K562 (cell line): ENCODE results near the gene ICE2. TPM values are rescaled to one million over a fixed set of nuclear protein-coding genes. Genes with fewer than 3 reads are reported as not detected.
A peak's percentile ranks its signal among the peaks of the same experiment; 100 is the strongest.

ENCODE experiments used
- DDX20 ChIP-seq: fragments of 450-650 bp; IDR thresholded peaks from 2 replicates; pipeline ENCODE4 v1.6.1; 2016; ENCODE audit warnings: missing genetic modification characterization, low read depth, mild to moderate bottlenecking, missing compliant biosample characterization, moderate library complexity
- FOXP1 ChIP-seq: sonication (generic); formaldehyde crosslinking; IDR thresholded peaks from 2 replicates; pipeline ENCODE4 v1.8.0; 2022; ENCODE audit warnings: mild to moderate bottlenecking, missing genetic modification reagents
- GABPA ChIP-seq: fragments of 200-800 bp; sonication (Bioruptor generic); conservative IDR thresholded peaks from 2 replicates; pipeline ENCODE4 v1.6.1; 2016; ENCODE audit warnings: low read depth, missing genetic modification characterization, missing compliant biosample characterization
- HDAC2 ChIP-seq: fragments of 450-650 bp; IDR thresholded peaks from 2 replicates; pipeline ENCODE4 v1.6.1; 2016; ENCODE audit warnings: mild to moderate bottlenecking
- IRF2 ChIP-seq: sonication (generic); formaldehyde crosslinking; IDR thresholded peaks from 2 replicates; pipeline ENCODE4 v1.8.1; 2022; ENCODE audit warnings: mild to moderate bottlenecking, missing genetic modification reagents
- JUNB ChIP-seq: fragments of 450-650 bp; formaldehyde crosslinking; conservative IDR thresholded peaks from 2 replicates; pipeline ENCODE4 v1.4.0; 2020; ENCODE audit warnings: mild to moderate bottlenecking
- KLF6 ChIP-seq: fragments of 250-450 bp; sonication (Bioruptor Pico); IDR thresholded peaks from 2 replicates; pipeline ENCODE4 v1.4.0; 2020; ENCODE audit warnings: mild to moderate bottlenecking, moderate library complexity, borderline replicate concordance
- L3MBTL2 ChIP-seq: fragments of 450-650 bp; IDR thresholded peaks from 2 replicates; pipeline ENCODE4 v1.6.1; 2016; ENCODE audit warnings: mild to moderate bottlenecking, moderate library complexity
- MXI1 ChIP-seq: IDR thresholded peaks from 2 replicates; pipeline ENCODE4 v1.6.1; 2011; ENCODE audit warnings: low read depth, mild to moderate bottlenecking, improper control_type of control experiment, low read length
- NCOA1 ChIP-seq: fragments of 450-650 bp; IDR thresholded peaks from 2 replicates; pipeline ENCODE4 v1.6.1; 2016; ENCODE audit warnings: low read depth
- PCBP2 ChIP-seq: fragments of 200-400 bp; formaldehyde crosslinking; IDR thresholded peaks from 2 replicates; pipeline ENCODE4 v1.6.1; 2018; ENCODE audit warnings: low read length, low read depth, mild to moderate bottlenecking, moderate library complexity; ENCODE audit not compliant: poor library complexity, severe bottlenecking
- POLR2H ChIP-seq: IDR thresholded peaks from 2 replicates; pipeline ENCODE4 v1.6.1; 2016; ENCODE audit warnings: missing genetic modification characterization, low read depth, mild to moderate bottlenecking, control low read depth, missing compliant biosample characterization, moderate library complexity
- PYGO2 ChIP-seq: fragments of 450-650 bp; IDR thresholded peaks from 2 replicates; pipeline ENCODE4 v1.6.1; 2016; ENCODE audit warnings: mild to moderate bottlenecking, missing genetic modification characterization, moderate library complexity, missing compliant biosample characterization
- RCOR1 ChIP-seq, 2 experiments: IDR thresholded peaks; 2 replicates each; pipeline ENCODE4 v1.6.1; 2012; ENCODE audit warnings: low read depth in 2 of 2, low read length in 2 of 2, borderline replicate concordance in 1 of 2, improper control_type of control experiment in 1 of 2
- TAF9B ChIP-seq: fragments of 450-650 bp; IDR thresholded peaks from 2 replicates; pipeline ENCODE4 v1.6.1; 2018; ENCODE audit warnings: mild to moderate bottlenecking; ENCODE audit not compliant: partially characterized antibody
- TARDBP ChIP-seq: fragments of 450-650 bp; IDR thresholded peaks from 2 replicates; pipeline ENCODE4 v1.6.1; 2016
- YY1 ChIP-seq, 3 experiments: IDR thresholded peaks; 2 replicates each; pipeline ENCODE4 v1.6.1; 2011; ENCODE audit warnings: low read length in 2 of 3, mild to moderate bottlenecking in 2 of 3, moderate library complexity in 2 of 3, borderline replicate concordance in 1 of 3, control low read depth in 1 of 3, low read depth in 1 of 3; ENCODE audit not compliant: insufficient read depth in 3 of 3, insufficient replicate concordance in 2 of 3, control insufficient read depth in 1 of 3, insufficient read length in 1 of 3; ENCODE audit errors: extremely low read depth in 1 of 3
- ZBTB1 ChIP-seq: sonication (generic); formaldehyde crosslinking; IDR thresholded peaks from 2 replicates; pipeline ENCODE4 v1.8.1; 2023; ENCODE audit warnings: missing genetic modification reagents, low read depth, mild to moderate bottlenecking, borderline replicate concordance
- polyA plus RNA-seq, 8 experiments: library from polyadenylated mRNA; depleted of rRNA in 4 of 8; stranded (reverse) in 5 of 8; unstranded in 3 of 8; fragments of >200 nt; fragmentation: Nextera tagmentation in 2 of 8; fragmentation: Illumina TruSeq in 1 of 8; extraction: Ambion mirVana in 2 of 8; extraction: Trizol in 1 of 8; gene quantifications; 2 replicates each; pipeline versions ENCODE4 v1.2.1 to v1.2.3, GENCODE V29; 2011 to 2014; ENCODE audit warnings: inconsistent platforms in 1 of 8, missing spikeins in 1 of 8
- total RNA-seq, 7 experiments: library from RNA; depleted of rRNA in 6 of 7; stranded (reverse); fragments of >200 nt in 6 of 7; fragmentation: Illumina TruSeq in 2 of 7; extraction: Trizol in 2 of 7; gene quantifications; 2 replicates each; pipeline versions ENCODE4 v1.2.1 to v1.2.3, GENCODE V29; 2011 to 2021; ENCODE audit warnings: low replicate concordance in 1 of 7
- TF ChIP-seq, protein P1 (sequence below): sonication (generic); formaldehyde crosslinking; IDR thresholded peaks from 2 replicates; pipeline ENCODE4 v1.8.0; 2023; ENCODE audit warnings: mild to moderate bottlenecking, missing genetic modification reagents
- TF ChIP-seq, protein P2 (sequence below): fragments of 250-450 bp; sonication (Bioruptor Pico); IDR thresholded peaks from 2 replicates; pipeline ENCODE4 v1.5.0; 2021
- TF ChIP-seq, protein P3 (sequence below): sonication (generic); formaldehyde crosslinking; IDR thresholded peaks from 2 replicates; pipeline ENCODE4 v1.8.0; 2022; ENCODE audit warnings: mild to moderate bottlenecking, missing genetic modification reagents, borderline replicate concordance
- TF ChIP-seq, protein P4 (sequence below): sonication (generic); formaldehyde crosslinking; IDR thresholded peaks from 2 replicates; pipeline ENCODE4 v1.8.0; 2022; ENCODE audit warnings: missing genetic modification reagents, mild to moderate bottlenecking, borderline replicate concordance

Gene ICE2
- total and polyA plus RNA-seq, 9 of the 15 experiments (the other 6 are each of a cell fraction or from before 2014, with no cell fraction given): 21.8 to 87.9 (median 58.1) TPM

DNA sequence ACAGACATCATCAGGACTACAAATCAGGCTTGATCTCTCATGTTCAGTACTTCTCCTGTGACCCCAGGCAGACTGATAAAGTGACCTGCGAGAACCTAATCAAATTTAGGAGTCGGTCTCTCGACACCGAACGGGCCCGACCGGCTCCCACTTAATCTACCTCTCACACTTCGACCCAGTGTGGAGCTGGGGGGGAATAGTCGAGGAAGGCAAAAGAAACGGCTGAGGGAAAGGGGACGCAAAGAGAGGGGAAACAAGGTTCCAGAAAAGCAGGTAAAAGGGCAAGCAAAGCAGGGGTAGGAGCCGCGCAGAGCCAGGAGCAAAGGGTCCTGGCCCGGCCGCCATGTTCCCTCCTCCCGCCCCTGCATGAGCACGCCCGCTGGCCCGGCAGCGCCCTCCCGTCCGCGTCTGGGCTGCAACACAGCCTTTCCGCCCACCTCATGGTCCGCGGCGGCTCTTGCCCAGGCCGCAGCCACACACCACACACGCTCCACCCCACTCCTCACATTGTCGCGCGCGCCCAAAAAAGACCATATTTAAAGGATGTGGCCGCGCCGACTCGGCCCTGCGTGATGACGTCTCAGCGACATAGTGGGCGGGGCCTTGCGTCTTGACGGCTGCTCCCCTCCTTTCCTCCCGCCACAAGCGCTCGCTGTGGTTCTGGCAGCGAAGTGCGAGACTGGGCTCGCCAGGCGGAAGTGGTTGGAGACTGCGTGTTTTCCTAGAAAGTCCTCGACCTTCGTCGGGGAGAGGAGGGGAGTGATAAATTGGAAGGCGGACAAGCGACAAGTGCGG lies at the start of gene ICE2 (continued):
- TF ChIP-seq TARDBP (peak; percentile 92), MXI1 (peak; percentile 28; the same call in 1 of the 2 replicates), GABPA (tag) (peak; percentile 91), L3MBTL2 (peak; percentile 95), PCBP2 (no peak), RCOR1 (IDR thresholded peaks at IDR 0.05; ENCODE audit: borderline replicate concordance in 1 of 2, low read depth in 2 of 2, low read length in 2 of 2) (peak in 1 of 2 experiments; percentile 50; a peak in 2 of 4 replicates), POLR2H (tag) (peak; percentile 92), ZBTB1 (CRISPR knock-in tag) (no peak), YY1 (IDR thresholded peaks at IDR 0.05; ENCODE audit: borderline replicate concordance in 1 of 3, control insufficient read depth in 1 of 3, extremely low read depth in 1 of 3, insufficient read depth in 3 of 3, insufficient read length in 1 of 3, insufficient replicate concordance in 2 of 3, low read depth in 1 of 3, low read length in 2 of 3) (peak; percentile 73 to 93 (median 90)), JUNB (CRISPR knock-in tag) (no peak), HDAC2 (0 out of 2 replicates have a peak, but pooled peaks have one; percentile 76), PYGO2 (tag) (no peak), KLF6 (CRISPR knock-in tag) (0 out of 2 replicates have a peak, but pooled peaks have one; percentile 16), DDX20 (no peak), IRF2 (no peak; the same call in 1 of the 2 replicates), TAF9B (peak; percentile 83), FOXP1 (CRISPR knock-in tag) (peak; percentile 90), NCOA1 (peak; percentile 11; the same call in 1 of the 2 replicates)
- TF ChIP-seq, protein P1, sequence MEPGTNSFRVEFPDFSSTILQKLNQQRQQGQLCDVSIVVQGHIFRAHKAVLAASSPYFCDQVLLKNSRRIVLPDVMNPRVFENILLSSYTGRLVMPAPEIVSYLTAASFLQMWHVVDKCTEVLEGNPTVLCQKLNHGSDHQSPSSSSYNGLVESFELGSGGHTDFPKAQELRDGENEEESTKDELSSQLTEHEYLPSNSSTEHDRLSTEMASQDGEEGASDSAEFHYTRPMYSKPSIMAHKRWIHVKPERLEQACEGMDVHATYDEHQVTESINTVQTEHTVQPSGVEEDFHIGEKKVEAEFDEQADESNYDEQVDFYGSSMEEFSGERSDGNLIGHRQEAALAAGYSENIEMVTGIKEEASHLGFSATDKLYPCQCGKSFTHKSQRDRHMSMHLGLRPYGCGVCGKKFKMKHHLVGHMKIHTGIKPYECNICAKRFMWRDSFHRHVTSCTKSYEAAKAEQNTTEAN: no peak
- TF ChIP-seq, protein P2, sequence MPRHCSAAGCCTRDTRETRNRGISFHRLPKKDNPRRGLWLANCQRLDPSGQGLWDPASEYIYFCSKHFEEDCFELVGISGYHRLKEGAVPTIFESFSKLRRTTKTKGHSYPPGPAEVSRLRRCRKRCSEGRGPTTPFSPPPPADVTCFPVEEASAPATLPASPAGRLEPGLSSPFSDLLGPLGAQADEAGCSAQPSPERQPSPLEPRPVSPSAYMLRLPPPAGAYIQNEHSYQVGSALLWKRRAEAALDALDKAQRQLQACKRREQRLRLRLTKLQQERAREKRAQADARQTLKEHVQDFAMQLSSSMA (CRISPR knock-in tag): peak; percentile 23; the same call in 1 of the 2 replicates
- TF ChIP-seq, protein P3, sequence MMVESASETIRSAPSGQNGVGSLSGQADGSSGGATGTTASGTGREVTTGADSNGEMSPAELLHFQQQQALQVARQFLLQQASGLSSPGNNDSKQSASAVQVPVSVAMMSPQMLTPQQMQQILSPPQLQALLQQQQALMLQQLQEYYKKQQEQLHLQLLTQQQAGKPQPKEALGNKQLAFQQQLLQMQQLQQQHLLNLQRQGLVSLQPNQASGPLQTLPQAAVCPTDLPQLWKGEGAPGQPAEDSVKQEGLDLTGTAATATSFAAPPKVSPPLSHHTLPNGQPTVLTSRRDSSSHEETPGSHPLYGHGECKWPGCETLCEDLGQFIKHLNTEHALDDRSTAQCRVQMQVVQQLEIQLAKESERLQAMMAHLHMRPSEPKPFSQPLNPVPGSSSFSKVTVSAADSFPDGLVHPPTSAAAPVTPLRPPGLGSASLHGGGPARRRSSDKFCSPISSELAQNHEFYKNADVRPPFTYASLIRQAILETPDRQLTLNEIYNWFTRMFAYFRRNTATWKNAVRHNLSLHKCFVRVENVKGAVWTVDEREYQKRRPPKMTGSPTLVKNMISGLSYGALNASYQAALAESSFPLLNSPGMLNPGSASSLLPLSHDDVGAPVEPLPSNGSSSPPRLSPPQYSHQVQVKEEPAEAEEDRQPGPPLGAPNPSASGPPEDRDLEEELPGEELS (CRISPR knock-in tag): peak; percentile 55; the same call in 1 of the 2 replicates
- TF ChIP-seq, protein P4, sequence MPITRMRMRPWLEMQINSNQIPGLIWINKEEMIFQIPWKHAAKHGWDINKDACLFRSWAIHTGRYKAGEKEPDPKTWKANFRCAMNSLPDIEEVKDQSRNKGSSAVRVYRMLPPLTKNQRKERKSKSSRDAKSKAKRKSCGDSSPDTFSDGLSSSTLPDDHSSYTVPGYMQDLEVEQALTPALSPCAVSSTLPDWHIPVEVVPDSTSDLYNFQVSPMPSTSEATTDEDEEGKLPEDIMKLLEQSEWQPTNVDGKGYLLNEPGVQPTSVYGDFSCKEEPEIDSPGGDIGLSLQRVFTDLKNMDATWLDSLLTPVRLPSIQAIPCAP (CRISPR knock-in tag): peak; percentile 44; the same call in 1 of the 2 replicates
